GM12878 (cell line): ENCODE data around the gene SPIB. TPM values are rescaled to one million over a fixed set of nuclear protein-coding genes. Genes with fewer than 3 reads are reported as not detected.

Experiments used
- ATAC-seq: fragments of 200-7000 bp; cut with Tn5 transposase; 3 replicates; pipeline ENCODE4 v1.9.1; 2020; ENCODE audit warnings: mild to moderate bottlenecking, moderate library complexity
- BruUV-seq: library from RNA; stranded (reverse); fragments of 400-500 nt; replicated peaks from 2 replicates; lab custom pipeline; 2021; lab: Mats Ljungman, UMichigan
- CTCF ChIA-PET: fragments of 300-600 bp; sonication (Branson Sonifier 250); formaldehyde crosslinking; extraction: SDS; loops from one replicate; lab custom pipeline; 2021; ENCODE audit warnings: inconsistent platforms; lab: Yijun Ruan, JAX
- POLR2A ChIA-PET: fragments of 350-600 bp; formaldehyde crosslinking; extraction: SDS; loops from one replicate; lab custom pipeline; 2021; ENCODE audit warnings: inconsistent platforms; lab: Charles Lee
- RAD21 ChIA-PET: fragments of 300-600 bp; sonication (Branson Sonifier 250); formaldehyde crosslinking; loops from one replicate; lab custom pipeline; 2023; ENCODE audit warnings: antibody characterized with exemption; ENCODE audit not compliant: unreplicated experiment; lab: Charles Lee
- SMC1A ChIA-PET: fragments of 300-600 bp; sonication (Branson Sonifier 250); formaldehyde crosslinking; loops from one replicate; lab custom pipeline; 2023; ENCODE audit not compliant: unreplicated experiment, uncharacterized antibody; lab: Charles Lee
- DNase-seq: peaks from one replicate; pipeline ENCODE4 v3.0.0-alpha.2; 2011; ENCODE audit warnings: low read depth, low spot score
- FAIRE-seq: peaks from 3 replicates; lab custom pipeline; 2011; peaks lifted over from hg19 to GRCh38; lab: Jason Lieb, UNC
- H2AFZ ChIP-seq: 2 replicates; pipeline ENCODE4 v1.6.0; 2011; ENCODE audit warnings: low read depth, low read length, control low read depth; ENCODE audit not compliant: control insufficient read depth
- H3K27ac ChIP-seq: 2 replicates; pipeline ENCODE4 v1.5.1; 2011; ENCODE audit warnings: control low read depth; ENCODE audit not compliant: control insufficient read depth, insufficient read depth
- H3K27me3 ChIP-seq, 2 experiments: replicated peaks in 1 of 2; 2 replicates each; pipeline versions ENCODE4 v1.6.0 to v1.6.1; 2011; ENCODE audit warnings: low read length in 1 of 2; ENCODE audit not compliant: control insufficient read depth in 2 of 2, insufficient read depth in 2 of 2
- H3K36me3 ChIP-seq, 2 experiments: 2 replicates each; pipeline ENCODE4 v1.5.1; 2011; ENCODE audit warnings: low read length in 1 of 2; ENCODE audit not compliant: control insufficient read depth in 2 of 2, insufficient read depth in 2 of 2
- H3K4me1 ChIP-seq: 2 replicates; pipeline ENCODE4 v1.6.1; 2011; ENCODE audit warnings: mild to moderate bottlenecking, low read length, moderate library complexity, mixed read lengths; ENCODE audit not compliant: control insufficient read depth, insufficient read depth
- H3K4me2 ChIP-seq: 2 replicates; pipeline ENCODE4 v1.6.0; 2011; ENCODE audit warnings: control low read depth; ENCODE audit not compliant: control insufficient read depth, insufficient read depth
- H3K4me3 ChIP-seq: fragments of 200-600 bp; sonication (generic); 2 replicates; pipeline ENCODE4 v1.5.1; 2016
- H3K79me2 ChIP-seq: 2 replicates; pipeline ENCODE4 v1.6.0; 2011; ENCODE audit warnings: low read length; ENCODE audit not compliant: control insufficient read depth, insufficient read depth
- H3K9ac ChIP-seq: 2 replicates; pipeline ENCODE4 v1.8.0; 2011; ENCODE audit warnings: low read length, control low read depth, mixed read lengths; ENCODE audit not compliant: control insufficient read depth, insufficient read depth
- H3K9me3 ChIP-seq: replicated peaks from 3 replicates; pipeline ENCODE4 v1.5.1; 2011; ENCODE audit warnings: mild to moderate bottlenecking, low read length; ENCODE audit not compliant: control insufficient read depth, insufficient read depth
- H4K20me1 ChIP-seq: 2 replicates; pipeline ENCODE4 v1.6.0; 2011; ENCODE audit not compliant: control insufficient read depth, insufficient read depth
- ATF7 ChIP-seq: fragments of 450-650 bp; IDR thresholded peaks from 2 replicates; pipeline ENCODE4 v1.6.1; 2016; ENCODE audit warnings: low read depth, mild to moderate bottlenecking
- BCL3 ChIP-seq: IDR thresholded peaks from 2 replicates; pipeline ENCODE4 v1.6.1; 2011; ENCODE audit warnings: borderline replicate concordance, low read depth, mild to moderate bottlenecking, moderate library complexity, low read length; ENCODE audit not compliant: insufficient read depth, poor library complexity, severe bottlenecking
- CREB1 ChIP-seq: IDR thresholded peaks from 2 replicates; pipeline ENCODE4 v1.6.1; 2012; ENCODE audit warnings: low read depth, mild to moderate bottlenecking, inconsistent platforms
- CREM ChIP-seq: IDR thresholded peaks from 2 replicates; pipeline ENCODE4 v1.6.1; 2014; ENCODE audit warnings: antibody characterized with exemption, low read depth
- EP300 ChIP-seq, 2 experiments: fragments of 150-350 bp in 1 of 2; IDR thresholded peaks; 2 replicates each; pipeline ENCODE4 v1.6.1; 2011 to 2012; ENCODE audit warnings: low read depth in 2 of 2, low read length in 2 of 2, borderline replicate concordance in 1 of 2, improper control_type of control experiment in 1 of 2, inconsistent platforms in 1 of 2; ENCODE audit not compliant: control insufficient read depth in 1 of 2
- GATAD2B ChIP-seq: fragments of 450-650 bp; conservative IDR thresholded peaks from 2 replicates; pipeline ENCODE4 v1.6.1; 2017; ENCODE audit warnings: low read depth, mild to moderate bottlenecking, moderate library complexity
- IRF5 ChIP-seq: fragments of 450-650 bp; IDR thresholded peaks from 2 replicates; pipeline ENCODE4 v1.6.1; 2017; ENCODE audit warnings: borderline replicate concordance
- MEF2B ChIP-seq: fragments of 450-650 bp; IDR thresholded peaks from 2 replicates; pipeline ENCODE4 v1.6.1; 2018; ENCODE audit warnings: mild to moderate bottlenecking, moderate library complexity; ENCODE audit not compliant: partially characterized antibody, poor library complexity, severe bottlenecking
- PAX5 ChIP-seq: IDR thresholded peaks from 2 replicates; pipeline ENCODE4 v1.6.1; 2011; ENCODE audit warnings: low read depth, low read length, borderline replicate concordance
- RFX5 ChIP-seq: IDR thresholded peaks from 2 replicates; pipeline ENCODE4 v1.6.1; 2011; ENCODE audit warnings: low read depth, low read length, improper control_type of control experiment
- SMARCA5 ChIP-seq: fragments of 450-650 bp; IDR thresholded peaks from 2 replicates; pipeline ENCODE4 v1.6.1; 2017; ENCODE audit warnings: mild to moderate bottlenecking
- ZSCAN29 ChIP-seq: fragments of 450-650 bp; IDR thresholded peaks from 2 replicates; pipeline ENCODE4 v1.6.1; 2017; ENCODE audit warnings: mild to moderate bottlenecking, moderate library complexity
- WGBS: methylation state at CpG from one replicate; pipeline ENCODE4 v1.1.6; 2016; ENCODE audit warnings: low lambda C conversion rate; ENCODE audit not compliant: insufficient replicate concordance, insufficient coverage; ENCODE audit errors: missing lambda C conversion rate; 5-methylcytosine and 5-hydroxymethylcytosine counted together
- in situ Hi-C: fragments of 300-500 bp; cut with MboI; formaldehyde crosslinking; loops from 9 replicates; pipeline ENCODE4 v1.14.3; 2018; ENCODE audit warnings: mixed read lengths
- intact Hi-C: fragments of 100-400 bp; cut with micrococcal nuclease; formaldehyde crosslinking; loops from one replicate; pipeline ENCODE4 v1.14.2; 2022; ENCODE audit not compliant: unreplicated experiment
- polyA plus RNA-seq, 11 experiments: library from polyadenylated mRNA; depleted of rRNA in 4 of 11; unstranded in 6 of 11; stranded (reverse) in 5 of 11; fragments of >200 nt; fragmentation: Nextera tagmentation in 4 of 11; fragmentation: Illumina TruSeq in 1 of 11; extraction: Ambion mirVana in 4 of 11; extraction: Trizol in 1 of 11; gene quantifications; 1 replicate in 1 of 11; 2 replicates in 10 of 11; pipeline versions ENCODE4 v1.2.1 to v1.2.3, GENCODE V29; 2011 to 2016; ENCODE audit warnings: inconsistent platforms in 2 of 11, missing spikeins in 2 of 11, low read depth in 1 of 11
- total RNA-seq, 4 experiments: library from RNA; depleted of rRNA in 3 of 4; stranded (reverse); fragments of >200 nt in 3 of 4; fragmentation: Illumina TruSeq in 1 of 4; extraction: Trizol in 1 of 4; gene quantifications; 2 replicates each; pipeline versions ENCODE4 v1.2.1 to v1.2.3, GENCODE V29; 2013 to 2021
- TF ChIP-seq, protein P1 (sequence below): IDR thresholded peaks from 2 replicates; pipeline ENCODE4 v1.6.1; 2011; ENCODE audit warnings: mild to moderate bottlenecking, low read depth, low read length, moderate library complexity; ENCODE audit not compliant: insufficient replicate concordance

SPIB gene
- total and polyA plus RNA-seq, 10 of the 15 experiments (the other 5 are each of a cell fraction or from before 2014, with no cell fraction given) = 3.5 to 123 (median 56.0) TPM

GRCh38 chr19:50430888-50431342 is 12.2 kb downstream of the SPIB start (continued):
- TF ChIP-seq BCL3 (peak; percentile 63), RFX5 (no peak), CREM (peak; percentile 40; the same call in 1 of the 2 replicates), CREB1 (peak; percentile 53; the same call in 1 of the 2 replicates), ATF7 (peak; percentile 29; the same call in 1 of the 2 replicates), MEF2B (peak; percentile 72)

GRCh38 chr19:50431343-50432220 is 12.8 kb downstream of the SPIB start:
- Histone ChIP-seq H3K9ac (peak overlapping the region; percentile 77), H2AFZ (peak overlapping the region; percentile 90), H3K4me2 (peak overlapping the region; percentile 100), H3K9me3 (no peaks in the 10 kb centered on the region), H3K27ac (peak overlapping the region; percentile 82), H3K36me3 (no peaks in the 10 kb centered on the region; a peak in 1 of 4 replicates), H3K4me1 (peaks cover 58% of the 10 kb centered on the region), H4K20me1 (no peaks in the 10 kb centered on the region), H3K27me3 (peaks cover 0 to under 1% of the 10 kb centered on the region in 2 experiments; a peak in 1 of 4 replicates), H3K4me3 (peak overlapping the region; percentile 57; the same call in 1 of the 2 replicates), H3K79me2 (no peaks in the 10 kb centered on the region)
- intact Hi-C loops = loop anchor here (2.0 to 5.0 kb wide), 3 partner anchors 13 to 84 kb away; partner anchors contain the start of gene SPIB
- ChIA-PET POLR2A (interaction anchor here (0.7 to 4.2 kb wide), 7 partner anchors 11 to 74 kb away, joined by 3 to 26 read pairs (median 4); partner anchors contain the start of genes NR1H2 and SPIB), CTCF (interaction anchor here (0.6 to 1.7 kb wide), 6 partner anchors 9 to 74 kb away, joined by 3 to 9 read pairs (median 4); partner anchors contain the start of gene NAPSA), RAD21 (interaction anchor here (0.6 to 2.3 kb wide), 8 partner anchors 13 to 75 kb away, joined by 3 to 7 read pairs (median 3); partner anchors contain the start of genes NR1H2 and SPIB), SMC1A (interaction anchor here (0.8 to 1.6 kb wide), 9 partner anchors 9 to 967 kb away, joined by 3 to 5 read pairs (median 3); no protein-coding TSS in a partner anchor)
- DNase-seq (peak; percentile 61), ATAC-seq (peak; percentile 86), FAIRE-seq (peak; percentile 66)
- BruUV-seq = TSS peak; percentile 97
- in situ Hi-C loops = no loop called here
- WGBS = under 1% methylated on average over 33 of the region's 54 CpGs
- TF ChIP-seq SMARCA5 (peak; percentile 57), EP300 (IDR thresholded peaks at IDR 0.05; ENCODE audit: borderline replicate concordance in 1 of 2, control insufficient read depth in 1 of 2, low read depth in 2 of 2, low read length in 2 of 2) (0 out of 4 replicates have a peak, but pooled peaks of 1 of the 2 experiments have one; percentile 23), PAX5 (no peak), MEF2B (no peak), GATAD2B (peak; percentile 54; the same call in 1 of the 2 replicates), IRF5 (no peak), ZSCAN29 (no peak)
- TF ChIP-seq, protein P1, sequence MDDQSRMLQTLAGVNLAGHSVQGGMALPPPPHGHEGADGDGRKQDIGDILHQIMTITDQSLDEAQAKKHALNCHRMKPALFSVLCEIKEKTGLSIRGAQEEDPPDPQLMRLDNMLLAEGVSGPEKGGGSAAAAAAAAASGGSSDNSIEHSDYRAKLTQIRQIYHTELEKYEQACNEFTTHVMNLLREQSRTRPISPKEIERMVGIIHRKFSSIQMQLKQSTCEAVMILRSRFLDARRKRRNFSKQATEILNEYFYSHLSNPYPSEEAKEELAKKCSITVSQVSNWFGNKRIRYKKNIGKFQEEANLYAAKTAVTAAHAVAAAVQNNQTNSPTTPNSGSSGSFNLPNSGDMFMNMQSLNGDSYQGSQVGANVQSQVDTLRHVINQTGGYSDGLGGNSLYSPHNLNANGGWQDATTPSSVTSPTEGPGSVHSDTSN = peak; percentile 1
